NCI-H2029 treated with DMSO at 0.1 percent for 48 hours (cell line): Measurements from ENCODE around the gene SEC14L6.

Experiments used
- DNase-seq: peaks from one replicate; lab custom pipeline; 2025; lab: John Stamatoyannopoulos, UW

Gene SEC14L6

DNA sequence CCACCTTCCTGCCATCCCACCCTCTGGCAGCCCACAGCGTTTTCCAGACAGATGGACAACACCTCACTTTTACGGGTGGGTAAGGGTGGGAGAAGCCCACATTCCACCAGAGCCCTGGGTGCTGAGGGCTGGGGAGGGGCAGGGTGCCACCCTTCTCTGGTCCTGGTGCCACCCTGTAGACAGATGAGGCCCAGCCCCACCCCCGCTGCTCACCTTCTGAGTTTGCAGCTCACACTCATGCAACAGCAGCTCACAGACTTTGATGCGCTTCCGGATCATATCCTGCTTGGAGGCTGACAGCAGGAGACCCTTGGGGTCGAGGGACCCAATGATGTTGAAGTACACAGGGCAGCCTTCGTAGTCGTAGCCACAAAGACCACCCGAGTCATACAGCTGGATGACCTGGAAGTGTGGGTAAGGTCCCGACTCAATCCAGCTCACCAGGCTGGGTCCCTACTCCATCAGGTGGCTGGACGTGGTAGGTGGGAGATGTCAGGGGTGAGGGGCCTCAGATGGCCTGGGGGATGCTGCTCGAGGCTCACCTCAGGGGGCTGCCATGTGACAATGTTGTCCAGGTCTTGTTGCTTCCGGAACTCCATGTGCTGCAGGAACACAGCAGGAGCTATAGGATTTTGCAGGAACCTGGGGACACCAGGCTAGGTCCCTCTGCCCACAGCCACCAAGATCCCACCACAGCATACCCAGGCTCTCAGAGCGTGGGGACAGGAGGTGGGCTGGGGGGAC lies 51.3 kb downstream of the SEC14L6 start:
- DNase-seq = no peak

DNA sequence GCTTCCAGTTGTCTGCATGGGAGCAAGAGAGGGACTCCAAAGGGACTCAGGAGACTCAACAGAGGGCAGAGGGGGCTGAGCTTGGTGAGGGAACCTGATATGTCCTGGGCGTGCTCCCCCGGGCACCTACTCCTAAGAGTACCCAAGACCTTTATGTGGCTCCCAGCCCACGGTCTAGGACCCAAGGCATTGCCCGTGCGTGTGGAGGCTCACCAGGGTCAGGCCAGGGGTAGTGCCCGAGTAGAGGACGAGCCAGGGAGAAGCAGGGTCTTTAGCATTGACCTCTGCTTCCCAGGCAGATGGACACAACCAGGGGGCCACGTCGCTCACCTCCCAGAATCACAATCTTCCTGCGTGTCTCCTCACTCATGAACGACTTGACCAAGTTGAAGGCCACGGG lies 54.4 kb downstream of the SEC14L6 start:
- no peak for DNase-seq

DNA sequence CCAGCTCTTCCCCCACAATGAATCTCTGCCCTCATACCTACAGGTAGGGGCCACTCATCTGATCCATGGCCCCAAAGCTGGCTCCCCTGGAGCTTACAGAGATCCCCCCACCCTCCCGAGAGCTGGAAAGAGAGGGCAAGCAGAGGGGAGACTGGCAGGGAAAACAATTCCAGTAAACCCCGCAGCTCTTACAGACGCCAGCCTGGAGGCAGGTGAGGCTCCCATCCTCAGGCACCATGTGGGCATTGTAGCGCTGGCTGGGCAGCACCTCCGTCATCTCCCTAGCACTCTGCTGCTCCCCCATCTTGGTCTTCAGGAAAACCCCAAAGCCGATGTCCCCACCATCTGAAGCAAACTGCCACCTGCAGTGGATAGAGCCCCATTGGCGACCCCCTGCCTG lies 55.2 kb downstream of the SEC14L6 start:
- no peak for DNase-seq

DNA sequence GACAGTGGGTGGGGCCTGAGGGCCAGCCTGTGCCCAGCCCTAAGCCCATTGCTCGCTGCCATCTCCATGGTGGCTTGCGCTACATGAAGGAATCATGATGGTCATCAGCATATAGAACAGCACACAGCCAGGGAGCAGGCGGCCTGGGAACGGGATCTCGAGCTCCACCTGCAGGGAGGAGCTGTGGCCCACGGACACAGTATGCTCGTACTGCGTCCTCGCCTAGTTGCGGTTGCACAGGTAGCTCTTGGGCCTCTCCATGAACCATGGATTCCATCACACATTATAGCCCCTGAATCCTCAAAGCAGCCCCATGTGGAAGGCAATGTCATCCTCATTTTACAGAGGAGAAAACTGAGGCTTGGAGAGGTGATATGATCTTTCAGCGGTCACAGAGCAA lies 56.1 kb downstream of the SEC14L6 start:
- DNase-seq = no peak

DNA sequence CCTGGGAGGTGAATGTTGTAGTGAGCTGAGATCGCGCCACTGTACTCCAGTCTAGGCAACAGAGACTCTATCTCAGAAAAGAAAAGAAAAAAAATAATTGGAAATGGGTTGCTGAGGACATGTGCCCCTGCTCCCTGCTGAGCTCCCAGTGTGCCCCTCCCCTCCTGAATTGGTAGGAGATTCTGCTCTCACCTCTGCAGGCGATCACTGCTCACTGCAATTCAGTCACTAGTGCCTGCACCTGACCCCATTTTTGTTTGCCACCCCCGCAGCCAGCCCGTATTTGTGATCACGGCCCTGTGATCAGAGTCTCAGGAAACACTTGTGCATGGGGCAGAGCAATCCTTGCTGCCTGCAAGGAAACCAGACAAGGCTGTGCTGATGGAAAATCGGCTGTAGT lies 58.4 kb downstream of the SEC14L6 start:
- no peak for DNase-seq

DNA sequence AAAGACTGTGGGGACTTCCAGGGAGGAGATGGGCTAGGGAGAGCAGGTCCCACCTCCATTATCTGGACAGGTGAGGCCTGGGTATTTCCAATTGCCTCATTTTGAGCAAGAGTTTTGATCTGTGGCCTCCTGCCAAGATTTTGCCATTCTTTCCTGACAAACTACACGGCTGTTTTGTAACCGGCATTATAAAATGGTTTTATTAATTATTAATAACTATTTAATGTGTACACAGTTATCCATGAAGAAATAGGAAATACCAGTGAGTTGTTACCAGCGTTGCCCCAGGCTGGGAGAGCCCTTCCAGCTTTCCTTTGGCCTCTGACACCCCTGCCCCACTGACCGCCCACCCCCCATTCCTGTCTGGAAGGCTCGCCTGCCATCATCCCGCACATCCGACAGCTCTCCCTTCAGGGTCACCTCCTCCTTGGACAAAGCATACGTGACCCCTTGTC lies 59.9 kb downstream of the SEC14L6 start:
- no peak for DNase-seq

DNA sequence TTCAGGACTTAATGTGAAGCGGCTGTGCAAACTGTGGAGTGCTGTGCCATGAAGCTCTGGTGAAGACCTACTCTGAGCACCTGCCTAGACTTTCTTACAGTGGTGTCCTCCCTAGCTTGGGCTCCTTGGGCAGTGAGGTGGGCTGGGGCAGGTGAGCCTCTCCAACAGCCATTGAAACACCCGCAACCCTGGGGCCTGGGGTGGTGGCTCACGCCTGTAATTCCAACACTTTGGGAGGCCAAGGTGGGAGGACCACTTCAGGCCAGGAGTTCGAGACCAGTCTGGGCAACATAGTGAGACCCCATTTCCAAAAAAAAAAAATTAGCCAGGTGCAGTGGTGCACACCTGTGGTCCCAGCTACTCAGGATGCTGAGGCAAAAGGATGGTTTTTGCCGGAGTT lies 60.4 kb downstream of the SEC14L6 start:
- no peak for DNase-seq

DNA sequence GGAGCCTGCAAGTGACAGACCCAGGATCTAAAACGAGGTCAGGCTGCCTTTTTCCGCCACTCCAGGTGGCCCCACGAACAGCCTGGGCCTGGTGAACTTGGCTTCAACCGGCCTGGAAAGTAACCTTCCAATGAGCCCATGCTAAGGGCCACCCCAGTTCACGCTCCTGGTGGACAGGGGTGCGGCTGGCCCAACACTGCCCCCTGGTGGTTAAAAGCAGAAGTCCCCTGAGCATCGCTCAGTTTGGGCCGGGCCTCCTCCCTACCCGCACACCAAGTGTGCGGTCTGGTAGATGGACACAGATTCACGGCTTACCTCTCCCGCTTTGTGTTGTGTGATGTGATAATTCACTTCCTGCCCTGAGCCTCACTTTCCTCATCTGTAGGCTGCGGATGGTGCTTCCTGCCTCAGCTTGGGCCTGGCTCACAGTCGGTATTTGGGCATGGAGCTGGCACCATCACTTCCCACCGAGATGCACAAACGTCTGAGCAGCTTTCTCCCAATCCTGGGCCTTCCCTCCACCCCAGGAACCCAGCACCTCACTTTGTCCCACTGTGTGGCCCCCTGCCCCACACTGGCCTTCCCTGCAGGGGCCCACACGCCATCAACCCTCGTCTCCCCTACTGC lies 61.1 kb downstream of the SEC14L6 start:
- DNase-seq = no peak

DNA sequence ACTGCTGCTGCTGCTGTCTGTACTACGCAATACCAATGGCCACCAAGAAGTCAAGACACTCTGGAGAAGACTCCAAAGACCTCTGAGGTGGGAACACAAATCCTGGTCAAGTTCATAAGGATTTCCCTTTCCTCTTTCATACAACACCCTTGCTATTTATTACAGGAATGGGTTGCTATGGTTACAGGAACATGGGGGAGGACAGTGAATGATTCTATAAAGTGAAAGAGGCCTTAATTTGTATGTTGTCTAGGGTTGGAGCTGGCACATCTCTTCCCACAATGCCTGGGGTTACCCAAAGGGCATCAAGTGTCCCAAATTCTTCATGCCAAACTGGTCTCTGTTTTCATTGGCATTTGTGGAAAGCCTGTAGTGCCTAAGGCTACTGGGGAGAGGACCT lies 63.4 kb downstream of the SEC14L6 start:
- no peak for DNase-seq

DNA sequence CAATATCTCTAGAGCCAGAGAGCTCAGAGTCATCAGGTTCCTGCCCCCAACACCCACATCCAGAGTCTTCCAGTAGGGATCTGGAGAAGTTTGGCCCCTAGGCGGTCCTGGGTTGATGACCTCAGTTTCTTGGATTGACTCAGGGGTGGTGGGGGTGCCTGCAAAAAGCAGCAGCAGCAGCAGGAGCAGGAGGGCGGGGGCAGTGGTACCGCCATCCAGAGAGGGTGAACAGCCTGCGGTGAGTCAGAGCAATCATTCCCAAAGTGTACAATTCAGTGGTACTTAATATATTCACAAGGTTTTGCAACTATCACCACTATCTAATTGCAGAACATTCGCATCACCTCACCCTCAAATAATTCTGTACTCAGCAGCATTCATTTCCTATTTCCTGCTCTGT lies 64.8 kb downstream of the SEC14L6 start:
- DNase-seq = no peak

DNA sequence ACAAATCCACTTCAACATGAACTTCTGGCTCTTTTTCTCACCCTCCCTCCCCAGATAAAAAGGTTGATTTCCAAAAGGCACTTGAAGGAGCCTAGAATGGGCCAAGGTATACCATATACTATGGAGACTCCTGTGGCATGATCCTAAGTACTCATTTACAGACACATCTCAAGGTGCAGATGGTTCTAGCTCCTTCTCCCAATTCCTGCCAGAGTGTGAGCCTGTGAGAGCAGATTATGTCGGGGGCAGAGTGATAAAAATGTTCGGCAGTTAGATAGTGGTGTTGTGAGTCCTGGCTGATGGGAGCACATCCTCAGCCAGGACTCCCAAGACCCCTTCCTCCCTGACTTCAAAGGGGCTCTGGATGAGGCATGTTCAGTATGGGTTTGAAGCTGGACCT lies 66.6 kb downstream of the SEC14L6 start:
- no peak for DNase-seq

DNA sequence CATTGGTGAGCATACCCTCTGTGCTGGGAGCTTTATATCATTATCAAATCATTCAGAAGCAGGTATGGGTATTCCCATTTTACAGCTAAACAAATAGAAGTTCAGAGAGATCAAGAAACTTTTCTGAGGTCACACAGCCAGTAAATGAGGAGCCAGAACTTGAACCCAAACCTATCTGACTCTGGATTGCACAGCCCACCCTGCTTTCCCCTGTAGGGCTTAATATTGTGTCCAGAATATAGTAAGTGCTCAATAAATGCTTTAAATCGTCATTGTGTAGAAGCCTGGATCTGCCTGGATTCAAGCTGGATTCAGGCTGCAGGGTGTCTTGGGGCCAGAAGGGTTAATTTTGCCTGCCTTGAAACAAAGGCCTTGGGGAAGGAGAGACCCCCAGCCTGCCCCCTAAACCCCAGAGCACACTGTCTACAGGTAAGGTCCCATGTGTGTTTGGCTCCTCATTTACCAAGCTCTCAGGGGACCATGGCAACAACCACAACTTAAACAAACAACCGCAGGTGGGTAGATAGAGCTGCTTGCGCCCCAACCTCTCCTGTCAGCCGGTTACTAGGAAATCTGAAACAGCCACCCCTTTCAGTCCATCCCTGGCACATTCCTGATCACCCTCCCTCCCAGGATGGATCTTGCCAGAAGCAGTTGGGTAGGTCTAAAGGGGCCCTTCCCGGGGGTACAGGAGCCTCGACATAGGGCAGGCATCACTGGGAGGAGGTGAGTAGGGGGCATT lies 71.7 kb downstream of the SEC14L6 start:
- DNase-seq = peak; percentile 48

DNA sequence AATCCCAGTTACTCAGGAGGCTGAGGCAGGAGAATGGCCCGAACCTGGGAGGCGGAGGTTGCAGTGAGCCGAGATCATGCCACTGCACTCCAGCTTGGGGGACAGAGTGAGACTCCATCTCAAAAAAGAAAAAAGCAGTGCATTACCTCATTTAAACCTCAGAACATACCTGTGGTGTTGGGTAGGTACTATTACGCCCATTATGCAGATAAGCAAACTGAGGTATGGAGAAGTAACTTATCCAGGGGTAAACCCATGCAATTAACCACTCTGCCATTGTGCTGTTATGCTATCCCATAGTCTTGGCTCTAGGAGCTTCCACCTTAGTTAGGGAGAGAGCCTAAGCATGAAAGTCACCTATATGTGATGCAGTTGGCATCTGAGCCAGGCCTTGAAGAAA lies 72.4 kb downstream of the SEC14L6 start:
- no peak for DNase-seq

DNA sequence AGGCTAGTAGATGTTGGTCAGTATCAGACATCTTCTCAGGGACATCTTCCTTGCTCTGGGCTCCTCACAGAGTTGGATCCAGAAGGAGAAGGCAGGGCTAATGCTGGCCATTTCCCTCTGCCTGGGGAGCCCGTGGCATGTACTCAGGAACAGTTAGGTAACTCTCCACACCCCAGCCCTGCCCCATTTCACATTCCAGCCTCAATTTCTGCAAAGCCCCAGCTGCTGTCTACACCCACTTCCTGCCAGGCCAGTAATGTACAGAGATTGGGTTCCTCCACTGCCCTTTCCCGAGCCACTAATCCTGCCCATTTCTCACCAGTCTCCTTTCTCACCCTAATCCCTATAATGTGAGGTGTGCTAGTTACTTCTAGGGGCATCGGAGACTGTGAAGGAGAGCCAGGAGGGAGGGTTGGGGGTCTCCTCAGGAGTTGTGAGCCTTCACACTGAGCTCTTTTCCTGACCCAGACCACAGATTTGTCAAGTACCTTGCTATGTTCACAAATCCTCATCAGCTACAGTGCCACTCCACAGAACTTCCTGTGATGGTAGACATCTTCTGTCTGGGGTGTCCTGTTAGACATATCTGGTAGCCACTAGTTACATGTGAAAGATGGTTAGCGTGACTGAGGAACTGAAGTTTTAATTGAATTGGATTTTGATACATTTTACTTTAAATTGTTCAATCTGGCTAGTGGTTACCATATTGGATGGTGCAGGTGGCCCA lies 73.4 kb downstream of the SEC14L6 start:
- DNase-seq = no peak
